ENCODE data around the gene GBP5. TPM values are rescaled to one million over a fixed set of nuclear protein-coding genes. Genes with fewer than 3 reads are reported as not detected.
"Not testable (repeated sequence)": the region's sequence is repeated elsewhere in the genome, so short reads cannot be mapped to it uniquely, and the experiment has no call there.

The GBP5 gene, protein sequence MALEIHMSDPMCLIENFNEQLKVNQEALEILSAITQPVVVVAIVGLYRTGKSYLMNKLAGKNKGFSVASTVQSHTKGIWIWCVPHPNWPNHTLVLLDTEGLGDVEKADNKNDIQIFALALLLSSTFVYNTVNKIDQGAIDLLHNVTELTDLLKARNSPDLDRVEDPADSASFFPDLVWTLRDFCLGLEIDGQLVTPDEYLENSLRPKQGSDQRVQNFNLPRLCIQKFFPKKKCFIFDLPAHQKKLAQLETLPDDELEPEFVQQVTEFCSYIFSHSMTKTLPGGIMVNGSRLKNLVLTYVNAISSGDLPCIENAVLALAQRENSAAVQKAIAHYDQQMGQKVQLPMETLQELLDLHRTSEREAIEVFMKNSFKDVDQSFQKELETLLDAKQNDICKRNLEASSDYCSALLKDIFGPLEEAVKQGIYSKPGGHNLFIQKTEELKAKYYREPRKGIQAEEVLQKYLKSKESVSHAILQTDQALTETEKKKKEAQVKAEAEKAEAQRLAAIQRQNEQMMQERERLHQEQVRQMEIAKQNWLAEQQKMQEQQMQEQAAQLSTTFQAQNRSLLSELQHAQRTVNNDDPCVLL
- 0.51 TPM for polyA plus RNA-seq (2013, experiment 1 of 2; ENCODE audit: insufficient read length)
- polyA plus RNA-seq (2013, experiment 2 of 2; ENCODE audit: insufficient read length), result 1.00 TPM

DNA sequence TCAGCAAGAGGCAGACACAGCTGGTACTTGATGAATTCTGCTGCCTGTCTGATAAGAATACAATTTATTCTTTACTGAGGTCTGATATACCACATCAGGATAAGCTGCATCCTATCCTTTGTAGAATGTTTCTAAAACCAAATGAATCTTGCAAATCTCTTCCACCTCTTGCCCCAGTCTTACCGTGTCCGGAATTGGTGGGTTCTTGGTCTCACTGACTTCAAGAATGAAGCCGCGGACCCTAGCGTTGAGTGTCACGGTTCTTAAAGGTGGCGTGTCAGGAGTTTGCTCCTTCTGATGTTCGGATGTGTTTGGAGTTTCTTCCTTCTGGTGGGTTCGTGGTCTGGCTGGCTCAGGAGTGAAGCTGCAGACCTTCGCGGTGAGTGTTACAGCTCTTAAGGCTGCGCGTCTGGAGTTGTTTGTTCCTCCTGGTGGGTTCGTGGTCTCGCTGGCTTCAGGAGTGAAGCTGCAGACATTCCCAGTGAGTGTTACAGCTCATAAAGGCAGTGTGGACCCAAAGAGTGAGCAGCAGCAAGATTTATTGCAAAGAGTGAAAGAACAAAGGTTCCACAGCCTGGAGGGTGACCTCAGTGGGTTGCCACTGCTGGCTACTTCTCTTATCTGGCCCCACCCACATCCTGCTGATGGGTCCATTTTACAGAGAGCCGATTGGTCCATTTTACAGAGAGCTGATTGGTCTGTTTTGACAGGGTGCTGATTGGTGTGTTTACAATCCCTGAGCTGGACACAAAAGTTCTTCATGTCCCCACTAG is at the start of gene GBP5:
TSS of gene GBP5 (minus strand) at position 592 of the 773 bp plus-strand sequence. CDS start 3,305 bp downstream, outside the sequence.
- not testable (repeated sequence) for DNase-seq

DNA sequence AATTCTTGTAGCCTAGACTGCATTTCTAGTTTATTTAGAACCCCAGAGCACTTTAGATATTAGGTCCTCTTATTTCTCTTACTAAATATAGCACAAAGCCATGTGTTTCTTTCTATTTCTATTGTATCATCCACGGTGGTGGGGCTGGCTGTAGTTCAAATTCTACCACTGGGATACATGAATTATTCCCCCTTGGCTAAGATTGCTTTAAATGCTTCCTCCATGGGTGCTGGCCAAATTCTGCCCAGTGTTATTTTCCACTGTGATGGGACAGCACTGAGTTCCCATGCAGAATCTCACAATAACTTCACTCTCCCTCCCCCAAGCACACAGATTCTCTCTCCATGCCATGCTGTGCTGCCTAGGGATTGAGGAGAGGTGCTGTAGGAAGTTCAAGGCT is 49.7 kb upstream of the GBP5 start:
- no peak for DNase-seq

DNA sequence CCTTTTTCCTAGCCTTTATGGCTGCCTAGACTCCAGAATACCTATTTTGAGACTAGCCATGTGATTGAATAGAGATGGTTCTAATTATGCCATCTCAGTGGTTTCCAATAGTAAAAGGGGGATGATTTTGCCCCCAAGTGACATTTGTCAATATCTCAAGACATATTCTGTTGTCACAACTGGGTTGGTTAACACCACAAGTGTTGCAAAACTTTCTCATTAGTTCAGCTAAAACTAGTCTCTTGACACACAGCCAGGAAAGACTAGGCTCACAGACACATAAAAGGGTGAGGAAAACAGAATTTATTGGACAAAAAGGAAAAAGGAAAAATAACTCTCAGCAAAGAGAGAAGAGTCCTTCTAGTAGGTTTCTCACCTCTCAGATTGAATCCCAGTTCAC is 39.9 kb upstream of the GBP5 start:
- no peak for DNase-seq

DNA sequence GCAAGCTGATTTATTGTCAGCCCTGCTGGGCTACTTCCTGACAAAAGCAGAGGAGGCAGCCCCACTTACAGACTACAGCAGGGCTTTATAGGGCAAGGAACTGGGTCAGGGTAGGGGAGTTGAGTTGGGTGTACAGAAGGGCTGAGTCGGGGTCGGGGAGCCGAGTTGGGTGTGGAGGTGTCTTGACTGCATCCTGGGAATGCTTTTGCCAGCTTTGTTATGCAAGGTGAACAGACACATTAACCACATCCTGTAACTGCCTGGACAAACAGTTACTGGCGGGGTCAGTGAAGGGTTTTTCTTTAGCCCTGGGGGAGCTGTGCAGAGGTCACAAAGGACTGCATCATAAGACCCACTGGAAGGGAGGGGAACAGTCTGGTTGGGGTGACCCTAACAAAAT is 39.1 kb upstream of the GBP5 start:
- no peak for DNase-seq

DNA sequence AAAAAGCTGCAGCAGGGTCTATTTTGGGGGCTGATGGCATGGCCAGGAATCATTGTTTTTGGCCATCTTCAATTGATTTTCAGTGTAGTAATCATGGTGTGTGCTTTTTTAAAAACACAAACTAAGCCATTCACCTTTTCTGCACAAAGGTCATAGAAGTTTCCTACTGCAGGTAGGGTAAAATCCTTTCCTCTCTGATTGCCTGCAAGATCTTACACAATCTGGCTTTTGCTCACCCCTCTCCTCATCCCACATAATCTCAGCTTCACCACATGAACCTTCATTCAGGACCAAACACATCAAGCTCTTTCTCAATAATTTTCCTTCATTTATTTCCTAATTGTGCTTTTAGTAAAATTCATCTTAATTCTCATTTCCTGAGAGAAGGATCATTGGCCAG is 38.3 kb upstream of the GBP5 start:
- DNase-seq, result no peak

DNA sequence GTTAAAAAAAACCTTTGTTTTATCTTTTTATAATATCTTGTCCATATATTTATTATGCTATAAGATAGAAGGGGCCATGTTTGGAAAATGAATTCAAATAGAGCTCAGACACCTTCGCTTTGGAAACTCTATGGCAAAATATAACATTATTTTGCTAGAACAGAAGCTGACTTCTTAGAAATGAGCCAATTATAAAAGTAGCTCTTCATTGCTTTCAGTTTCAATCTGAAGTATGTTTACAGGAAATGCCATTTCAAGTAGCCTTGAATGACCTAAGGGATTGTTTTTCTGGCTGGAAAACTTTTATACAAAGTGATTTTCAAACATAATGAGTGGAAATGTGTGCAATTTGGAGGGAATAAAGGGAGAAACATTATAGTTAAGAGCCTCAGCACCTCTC is 37.8 kb upstream of the GBP5 start:
- DNase-seq, result peak; percentile 12

DNA sequence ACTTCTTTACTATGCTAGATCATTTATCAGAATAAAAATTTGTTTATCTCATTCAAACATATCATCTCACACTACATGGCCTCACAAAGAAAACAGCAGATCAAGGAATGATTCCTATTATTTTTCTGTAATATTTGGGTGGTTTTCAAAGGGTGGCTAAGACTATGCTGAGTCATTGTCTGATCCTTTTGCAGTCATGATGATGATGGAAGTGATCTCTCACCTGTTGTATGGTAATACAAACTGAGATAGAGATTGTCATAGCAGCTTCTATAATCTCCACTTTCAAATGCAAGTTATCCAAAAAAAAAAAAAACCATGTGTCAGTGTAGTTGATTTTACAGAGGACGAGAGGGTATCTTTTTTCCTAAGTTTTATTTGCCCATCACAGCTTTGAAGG is 37.2 kb upstream of the GBP5 start:
- no peak for DNase-seq

DNA sequence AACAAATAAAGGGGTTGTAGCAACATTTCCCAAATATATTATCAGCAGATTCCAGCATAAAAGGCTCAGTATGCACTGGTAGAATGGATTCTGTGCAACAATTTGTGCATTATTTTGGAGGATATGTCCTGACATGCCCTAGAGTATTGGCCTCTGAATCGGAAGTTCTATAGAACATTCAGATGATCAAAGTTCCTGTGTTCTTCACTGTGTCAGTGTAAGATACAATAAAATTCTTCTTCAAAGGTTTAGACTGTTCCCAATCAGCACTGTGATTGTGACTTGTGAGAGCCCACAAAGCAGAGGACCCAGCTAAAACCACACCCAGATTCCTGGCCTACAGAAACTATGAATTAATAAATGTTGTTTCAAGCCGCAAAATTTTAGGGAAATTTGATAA is 33.6 kb upstream of the GBP5 start:
- DNase-seq, result no peak

DNA sequence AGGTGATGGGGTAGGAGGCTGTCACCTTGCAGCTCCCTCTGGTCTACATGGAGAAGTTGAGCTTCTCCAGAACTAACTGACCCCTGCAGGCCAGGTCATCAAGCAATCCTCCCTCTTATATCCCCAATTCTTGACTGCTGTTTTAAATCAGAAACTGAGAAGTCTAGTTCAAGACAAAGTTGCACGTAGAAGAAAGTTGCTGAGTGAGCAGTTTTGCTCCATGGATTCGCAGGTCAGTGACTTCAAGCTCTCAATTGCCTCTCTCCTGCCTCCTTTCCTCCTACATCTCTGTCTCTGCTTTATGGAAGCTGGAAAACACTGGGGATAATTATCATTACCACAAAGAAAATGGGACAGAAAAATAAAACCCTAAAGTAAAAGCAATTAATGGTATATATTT is 32.8 kb upstream of the GBP5 start:
- DNase-seq, result no peak

DNA sequence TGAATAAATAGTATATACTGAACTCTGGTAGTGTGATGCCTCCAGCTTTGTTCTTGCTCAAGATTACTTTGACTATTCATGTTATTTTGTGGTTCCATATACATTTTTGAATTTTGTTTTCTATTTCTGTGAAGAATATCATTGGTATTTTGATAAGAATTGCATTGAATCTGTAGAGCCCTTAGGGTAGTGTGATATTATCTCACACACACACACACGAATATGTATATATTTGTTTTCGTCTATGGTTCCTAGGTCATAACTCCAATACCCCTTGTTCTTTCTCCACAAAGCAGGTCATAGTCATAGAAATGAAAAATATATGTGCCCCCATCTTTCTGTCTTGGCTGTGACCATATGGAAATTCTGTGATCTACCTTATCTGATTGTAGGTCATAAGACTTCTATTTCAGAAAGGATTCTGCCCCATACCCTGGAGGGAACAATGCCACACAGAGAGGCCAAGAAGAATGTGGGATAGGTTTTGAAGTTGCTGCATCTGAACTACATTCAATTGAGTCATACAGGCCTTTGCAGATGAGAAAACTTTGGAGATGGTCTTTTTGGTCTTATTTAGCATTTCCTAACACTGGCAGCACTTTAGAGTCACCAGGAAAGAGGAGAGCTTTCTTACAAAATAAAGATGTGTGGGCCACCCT is 32.0 kb upstream of the GBP5 start:
- DNase-seq, result no peak

DNA sequence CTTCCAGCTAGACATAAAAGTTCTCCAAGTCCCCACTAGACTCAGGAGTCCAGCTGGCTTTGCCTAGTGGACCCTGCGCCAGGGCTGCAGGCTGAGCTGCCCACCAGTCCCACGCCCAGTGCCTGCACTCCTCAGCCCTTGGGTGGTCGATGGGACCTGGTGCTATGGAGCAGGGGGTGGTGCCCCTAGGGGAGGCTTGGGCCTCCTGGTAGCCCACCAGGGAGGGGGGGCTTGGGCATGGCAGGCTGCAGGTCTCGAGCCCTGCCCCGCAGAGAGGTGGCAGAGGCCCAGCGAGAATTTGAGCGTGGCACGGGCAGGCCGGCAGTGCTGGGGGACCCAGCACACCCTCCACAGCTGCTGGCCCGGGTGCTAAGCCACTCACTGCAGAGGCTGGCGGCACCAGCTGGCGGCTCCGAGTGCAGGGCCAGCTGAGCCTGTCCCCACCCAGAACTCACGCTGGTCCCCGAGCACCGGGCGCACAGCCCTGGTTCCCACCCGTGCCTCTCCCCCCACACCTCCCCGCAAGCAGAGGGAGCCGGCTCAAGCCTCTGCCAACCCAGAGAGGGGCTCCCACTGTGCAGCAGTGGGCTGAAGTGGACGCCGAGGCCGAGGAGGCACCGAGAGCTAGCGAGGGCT is 30.2 kb upstream of the GBP5 start:
- no peak for DNase-seq

DNA sequence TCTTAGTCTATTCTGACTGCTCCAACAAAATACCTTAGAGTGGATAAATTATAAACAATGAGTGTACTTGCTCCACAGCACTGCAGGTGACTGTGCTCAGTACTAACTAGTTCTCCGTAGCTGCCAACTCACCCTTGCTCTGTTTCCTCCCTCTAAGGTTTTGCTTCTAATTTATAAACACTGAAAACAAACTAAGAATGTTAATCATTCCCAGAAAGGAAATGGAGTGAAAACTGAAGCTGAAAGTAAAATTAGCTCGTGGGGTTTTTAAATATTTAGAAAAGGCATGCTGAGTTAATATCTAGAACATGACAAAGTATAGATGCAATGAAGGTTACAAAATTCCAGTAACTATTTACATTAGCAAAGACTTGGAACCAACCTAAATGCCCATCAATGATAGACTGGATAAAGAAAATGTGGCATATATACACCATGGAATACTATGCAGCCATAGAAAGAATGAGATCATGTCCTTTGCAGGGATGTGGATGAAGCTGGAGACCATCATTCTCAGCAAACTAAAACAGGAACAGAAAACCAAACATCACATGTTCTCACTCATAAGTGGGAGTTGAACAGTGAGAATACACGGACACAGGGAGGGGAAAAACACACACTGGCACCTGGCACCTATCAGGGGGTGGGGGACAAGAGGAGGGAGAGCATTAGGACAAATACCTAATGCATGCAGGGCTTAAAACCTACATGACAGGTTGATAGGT is 27.2 kb upstream of the GBP5 start:
- DNase-seq, result not testable (repeated sequence)

DNA sequence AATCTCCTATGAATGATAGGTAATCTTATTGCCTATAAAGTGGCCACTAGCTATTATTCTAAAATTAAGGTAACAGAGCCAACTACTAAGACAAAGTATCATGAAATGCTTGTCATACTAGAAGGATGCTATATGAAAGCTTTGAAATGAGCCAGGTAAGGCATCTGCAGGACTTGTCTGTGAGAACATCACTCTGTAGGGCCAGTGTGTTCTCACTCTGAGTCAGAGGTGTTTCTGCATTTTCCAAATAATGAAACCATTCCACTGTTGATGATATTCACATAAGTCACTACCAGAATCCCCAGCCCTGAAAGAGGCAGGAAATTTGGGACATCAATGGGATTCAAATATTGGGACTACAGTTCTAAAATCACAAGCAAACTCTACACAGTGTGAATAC is 25.8 kb upstream of the GBP5 start:
- DNase-seq, result no peak

DNA sequence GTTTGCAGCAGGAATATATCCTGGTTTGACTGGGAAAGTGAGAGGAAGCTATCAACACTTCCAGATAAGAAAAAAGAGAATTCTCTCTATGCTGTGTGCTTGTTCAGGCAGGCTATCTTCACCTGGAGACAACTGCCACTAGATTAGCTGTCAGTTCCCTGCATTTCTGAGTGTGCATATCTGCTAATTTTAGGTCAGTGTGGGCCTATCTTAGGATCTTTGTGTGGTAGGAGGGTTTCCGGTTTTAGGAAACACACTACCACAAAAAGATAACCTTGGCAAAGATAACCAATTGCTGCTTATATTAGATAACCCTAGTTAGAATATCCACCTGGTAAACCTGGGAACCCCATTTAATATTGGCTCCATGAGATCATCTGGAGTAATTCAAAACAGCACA is 22.5 kb upstream of the GBP5 start:
- DNase-seq, result no peak

DNA sequence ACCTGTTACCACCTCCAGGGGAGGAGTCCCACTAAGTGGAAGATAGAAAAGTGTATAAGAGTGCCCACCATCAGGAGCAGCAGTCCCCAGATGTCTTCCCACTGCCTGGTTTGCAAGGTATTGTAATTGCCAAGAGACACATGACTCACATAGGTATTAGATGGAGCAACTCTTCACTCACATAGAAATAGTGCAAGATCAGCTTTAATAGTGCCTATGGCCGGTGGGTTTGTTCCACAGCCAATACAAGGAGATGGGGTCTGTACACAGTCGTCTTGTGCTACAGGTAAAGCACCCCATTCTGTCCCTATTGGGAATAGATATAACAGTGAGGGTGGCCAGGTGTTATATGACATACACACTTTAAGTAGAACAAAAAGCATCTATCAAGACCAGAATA is 18.6 kb upstream of the GBP5 start:
- DNase-seq, result no peak

DNA sequence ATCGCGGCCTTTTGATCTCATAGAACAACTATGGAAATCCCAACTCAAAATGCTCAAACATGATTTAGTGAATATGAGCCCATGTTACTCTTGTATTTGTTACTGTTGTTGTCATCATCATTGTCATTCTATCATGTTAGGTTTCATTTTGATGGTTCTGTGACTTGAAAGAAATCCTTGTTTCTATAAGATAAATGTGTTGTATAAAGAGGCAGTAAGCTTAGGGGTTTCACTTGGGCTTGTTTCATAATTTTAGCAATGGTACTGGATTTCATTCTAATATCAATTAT is 15.3 kb upstream of the GBP5 start:
- no peak for DNase-seq

DNA sequence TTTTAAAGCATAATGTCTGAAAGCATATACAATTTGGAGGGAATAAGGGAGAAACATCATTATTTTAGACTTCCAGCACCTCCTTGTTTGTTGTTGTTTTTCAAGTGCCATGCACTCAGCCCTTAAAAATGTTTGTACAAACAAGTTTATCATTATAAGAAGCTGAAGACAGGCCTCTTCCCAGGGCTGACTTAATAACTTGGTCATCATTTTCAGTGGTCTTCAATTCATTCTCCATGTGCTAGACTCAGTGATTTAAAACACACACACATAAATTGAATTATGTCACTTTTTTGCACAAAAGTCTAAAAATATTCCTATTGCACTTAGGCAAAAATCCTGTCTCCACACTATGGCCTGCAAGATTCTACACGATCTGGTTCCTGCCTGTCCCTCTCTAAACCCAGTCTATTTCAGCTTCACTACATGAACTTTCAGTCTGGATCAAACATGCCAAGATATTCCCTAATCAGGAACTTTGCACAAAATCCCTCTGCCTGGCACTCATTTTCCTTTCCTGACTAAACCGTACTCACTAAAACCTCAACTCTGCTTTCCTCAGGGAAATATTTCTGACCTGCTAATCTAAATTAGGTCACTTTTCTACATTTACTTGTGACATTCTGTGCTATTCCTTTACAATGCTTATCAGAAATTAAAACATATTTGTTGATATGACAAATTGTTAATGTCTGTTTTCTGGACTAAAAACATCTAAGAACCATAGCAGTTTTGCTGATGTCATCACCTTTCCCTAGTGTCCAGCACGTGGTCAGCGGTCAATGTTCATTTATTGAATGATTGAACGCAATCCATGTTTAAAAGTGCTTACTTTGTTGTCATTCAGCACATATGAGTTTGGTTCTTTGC is 14.8 kb upstream of the GBP5 start:
- no peak for DNase-seq

DNA sequence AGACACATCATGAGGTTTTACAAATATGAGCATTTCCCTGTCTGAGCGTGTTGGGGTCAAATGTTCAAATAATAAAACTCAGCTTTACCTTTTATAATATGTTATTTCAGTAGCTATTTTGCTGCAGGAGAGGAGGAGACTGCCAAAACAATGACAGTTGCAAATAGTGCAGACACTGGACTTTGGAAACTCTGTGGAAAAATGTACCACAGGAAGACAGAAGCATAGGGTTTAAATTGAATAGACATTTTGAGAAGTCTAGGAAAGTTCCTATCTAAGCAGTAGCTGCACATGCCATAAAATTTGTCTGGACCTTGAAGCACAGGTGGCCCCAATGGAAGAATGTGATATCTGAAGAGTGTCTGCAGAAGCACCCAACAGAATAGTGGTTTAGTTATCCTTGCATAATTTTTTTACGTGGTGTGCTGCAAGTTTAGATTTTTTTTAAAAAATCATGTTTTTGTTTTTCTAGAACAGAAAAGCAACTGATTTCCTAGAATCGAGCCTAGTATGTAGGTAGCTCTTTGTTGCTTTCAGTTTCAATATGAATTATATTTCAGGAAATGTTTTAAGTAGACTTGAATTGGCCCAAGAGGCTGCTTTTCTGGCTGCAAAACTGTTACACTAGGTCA is 14.0 kb upstream of the GBP5 start:
- DNase-seq, result no peak

DNA sequence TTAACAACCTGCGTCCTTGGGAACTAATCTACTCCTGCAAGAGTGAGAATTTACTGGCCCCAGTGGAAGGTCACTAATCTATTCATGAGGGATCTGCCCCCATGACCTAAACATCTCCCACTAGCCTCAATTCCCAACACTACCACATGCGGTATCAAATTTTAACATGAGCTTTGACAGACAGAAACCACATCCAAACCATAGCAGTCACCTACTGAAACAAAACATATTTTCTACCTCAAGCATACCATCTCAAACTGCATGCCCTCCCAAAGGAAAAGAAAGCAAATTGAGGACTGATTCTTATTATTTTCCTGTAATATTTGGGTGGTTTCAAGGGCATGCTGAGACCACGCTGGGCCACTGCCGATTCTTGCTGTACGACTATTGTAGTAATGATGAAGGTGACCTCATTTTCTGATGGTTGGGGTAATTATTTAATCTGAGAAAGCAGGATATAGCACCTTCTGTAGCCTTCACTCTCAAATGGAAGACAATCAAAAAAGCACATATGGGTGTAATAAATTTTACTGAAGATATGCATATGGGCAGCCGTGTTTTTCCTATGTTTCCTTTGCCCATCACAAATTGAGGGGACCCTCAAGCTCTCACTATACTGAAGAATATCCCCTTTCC is 13.2 kb upstream of the GBP5 start:
- DNase-seq, result no peak
